Effector CD8-positive, alpha-beta T cell (primary cell): Measurements from ENCODE around the gene VAT1L.

ENCODE experiments used
- DNase-seq: peaks from one replicate; lab custom pipeline; 2025; lab: John Stamatoyannopoulos, UW

Gene VAT1L

DNA sequence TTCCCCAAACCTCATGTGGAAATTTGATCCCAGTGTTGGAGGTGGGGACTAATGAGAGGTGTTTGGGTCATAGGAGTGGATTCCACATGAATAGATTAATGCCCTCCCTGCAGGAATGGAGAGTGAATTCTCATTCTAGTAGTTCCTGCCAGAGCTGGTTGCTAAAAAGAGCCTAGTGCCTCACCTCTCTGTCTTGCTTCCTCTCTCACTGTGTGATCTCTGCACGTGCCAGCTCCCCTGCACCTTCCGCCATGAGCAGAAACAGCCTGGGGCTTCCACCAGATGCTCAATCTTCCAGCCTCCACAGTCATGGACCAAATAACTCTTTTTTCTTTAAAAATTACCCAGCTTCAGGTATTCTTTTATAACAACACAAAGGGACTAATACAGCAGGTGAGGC, 161.1 kb downstream of the VAT1L start:
- no peak for DNase-seq

DNA sequence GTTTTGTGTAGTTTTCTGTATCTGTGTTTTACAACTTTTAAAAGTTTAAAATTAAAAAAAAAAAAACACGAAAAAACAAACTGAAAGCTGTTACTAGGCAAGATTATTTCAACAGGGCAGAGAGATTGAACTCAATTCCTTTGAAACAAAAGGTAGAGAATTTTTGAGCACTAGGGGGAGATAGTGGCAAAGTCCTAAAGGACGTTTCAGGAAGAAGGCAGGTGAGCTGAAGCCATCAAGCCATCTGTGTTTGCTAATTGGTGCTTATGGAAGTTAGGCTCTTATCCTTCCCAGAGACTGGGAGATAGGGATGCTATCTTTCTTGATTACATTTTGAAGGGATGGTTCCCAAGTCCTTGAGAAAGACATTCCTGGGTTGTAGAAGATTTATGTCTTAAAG, 163.4 kb downstream of the VAT1L start:
- DNase-seq = no peak

DNA sequence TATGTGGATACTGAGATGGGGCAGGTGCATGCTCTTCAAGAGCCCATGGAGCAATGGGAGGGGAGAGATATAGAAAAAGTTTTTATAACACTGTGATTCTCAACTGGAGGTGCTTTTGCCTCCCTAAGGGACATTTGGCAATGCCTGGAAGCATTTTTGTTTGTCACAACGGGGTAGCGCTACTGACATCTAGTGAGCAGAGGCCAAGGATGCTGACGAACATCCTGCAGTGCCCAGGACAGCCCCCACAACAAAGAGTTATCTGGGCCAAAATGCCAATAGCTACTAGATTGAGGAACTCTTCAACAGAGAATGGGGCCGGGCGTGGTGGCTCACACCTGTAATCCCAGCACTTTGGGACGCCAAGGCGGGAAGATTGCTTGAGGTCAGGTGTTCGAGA, 166.8 kb downstream of the VAT1L start:
- no peak for DNase-seq

DNA sequence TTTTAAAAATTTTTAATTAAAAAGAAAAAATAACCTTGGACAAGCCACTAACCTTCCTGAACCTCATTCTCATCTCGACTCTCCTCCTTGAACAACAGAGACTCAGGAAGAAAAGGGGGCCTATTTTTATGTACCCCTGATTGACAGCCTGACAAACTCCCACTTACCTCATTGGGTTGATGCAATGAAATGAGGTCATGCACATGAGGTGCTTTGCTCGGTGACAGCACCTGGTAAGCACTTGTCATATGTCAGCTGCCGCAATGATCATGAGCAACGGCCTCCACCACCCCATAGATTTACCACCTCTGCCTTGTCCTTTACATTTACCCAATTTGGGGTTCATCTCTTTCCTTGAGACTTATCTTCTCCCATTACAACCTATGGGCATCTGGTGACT, 167.9 kb downstream of the VAT1L start:
- DNase-seq = no peak

DNA sequence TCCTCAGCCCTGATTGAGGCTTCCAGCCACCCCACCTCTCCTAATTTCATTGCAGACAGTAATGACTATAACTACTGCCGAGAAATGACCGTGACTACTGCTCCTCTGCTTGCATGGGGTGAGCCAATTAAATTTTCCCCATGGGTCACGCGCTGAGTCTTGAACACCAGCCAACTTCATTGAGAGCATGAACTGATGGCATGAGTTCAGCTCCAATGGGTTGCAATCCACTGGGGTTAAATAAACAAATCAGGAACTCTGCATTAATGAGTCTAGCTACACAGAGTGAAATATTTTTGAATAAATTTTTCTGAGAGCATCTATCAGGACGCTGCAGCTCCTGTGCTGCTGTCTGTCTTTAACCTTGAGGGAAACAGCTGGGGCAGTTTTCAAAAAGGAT, 172.4 kb downstream of the VAT1L start:
- DNase-seq = no peak

DNA sequence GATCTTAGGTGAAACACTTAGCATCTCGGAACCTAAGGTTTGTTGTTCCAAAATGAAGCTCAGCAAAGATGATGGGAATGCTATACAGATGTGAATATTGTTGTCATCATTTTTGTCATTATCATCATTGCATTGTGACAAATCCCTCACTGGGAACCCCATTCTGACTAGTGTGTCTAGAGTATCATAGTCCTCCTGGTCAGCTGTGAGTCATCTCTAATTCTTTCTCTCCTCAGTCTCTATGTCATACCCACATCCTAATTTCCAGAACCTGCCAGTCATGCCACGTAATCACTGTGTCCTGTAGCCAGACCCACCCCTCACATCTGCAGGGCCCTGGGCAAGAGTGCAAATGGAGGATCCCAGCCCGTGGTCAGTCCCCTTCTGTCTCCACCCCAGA, 173.4 kb downstream of the VAT1L start:
- DNase-seq = no peak

DNA sequence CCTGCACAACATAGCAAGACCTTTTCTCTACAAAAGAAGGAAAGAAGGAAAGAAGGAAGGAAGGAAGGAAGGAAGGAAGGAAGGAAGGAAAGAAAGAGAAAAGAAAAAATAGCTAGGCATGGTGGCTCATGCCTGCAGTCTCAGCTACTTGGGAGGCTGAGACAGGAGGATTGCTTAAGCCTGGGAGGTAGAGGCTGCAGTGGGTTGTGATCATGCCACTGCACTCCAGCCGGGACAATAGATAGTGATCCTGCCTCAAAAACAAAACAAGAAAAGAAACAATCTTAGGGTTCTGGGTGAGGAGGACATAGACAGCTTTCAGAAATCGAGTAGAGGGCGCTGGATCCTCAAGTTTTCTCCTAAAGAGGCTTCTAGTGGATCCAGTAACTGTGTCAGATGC, 174.3 kb downstream of the VAT1L start:
- no peak for DNase-seq

DNA sequence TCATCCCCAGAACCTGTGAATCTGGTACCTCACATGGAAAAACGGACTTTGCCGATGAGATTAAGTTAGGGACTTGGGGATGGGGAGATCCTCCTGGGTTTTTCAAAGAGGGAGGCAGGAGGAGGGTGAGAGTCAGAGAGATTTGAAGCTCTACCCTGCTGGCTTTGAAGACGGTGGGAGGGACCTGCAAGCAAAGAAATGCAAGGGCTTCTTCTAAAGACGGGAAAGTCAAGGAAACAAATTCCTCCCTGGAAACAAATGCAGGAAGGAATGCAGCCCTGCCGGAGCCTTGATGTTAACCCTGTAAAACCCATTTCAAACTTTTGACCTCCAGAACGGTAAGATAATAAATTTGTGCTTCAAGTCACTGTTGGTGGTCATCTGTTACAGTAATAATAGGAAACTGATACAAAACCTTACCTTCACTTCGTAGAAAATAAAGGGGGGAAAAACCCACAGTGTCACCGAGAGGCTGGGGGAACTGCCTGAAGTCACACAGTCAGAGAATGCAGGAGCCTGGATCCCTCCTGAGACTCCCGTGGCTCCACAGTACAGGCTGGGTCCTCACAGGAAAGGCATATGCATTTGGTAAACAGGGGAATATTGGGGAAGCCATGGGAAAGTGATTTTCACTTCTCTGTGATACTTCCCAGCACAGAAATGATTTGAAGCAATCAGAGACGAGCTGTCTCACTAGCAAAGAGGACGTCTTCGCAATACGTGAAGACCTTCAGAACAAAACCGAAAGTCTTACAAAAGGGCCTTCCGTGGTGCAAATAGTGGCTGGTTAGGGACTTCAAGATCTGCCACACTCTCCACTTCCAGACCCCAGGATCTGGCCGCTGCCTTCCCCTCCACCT, 175.1 kb downstream of the VAT1L start:
- DNase-seq = no peak

DNA sequence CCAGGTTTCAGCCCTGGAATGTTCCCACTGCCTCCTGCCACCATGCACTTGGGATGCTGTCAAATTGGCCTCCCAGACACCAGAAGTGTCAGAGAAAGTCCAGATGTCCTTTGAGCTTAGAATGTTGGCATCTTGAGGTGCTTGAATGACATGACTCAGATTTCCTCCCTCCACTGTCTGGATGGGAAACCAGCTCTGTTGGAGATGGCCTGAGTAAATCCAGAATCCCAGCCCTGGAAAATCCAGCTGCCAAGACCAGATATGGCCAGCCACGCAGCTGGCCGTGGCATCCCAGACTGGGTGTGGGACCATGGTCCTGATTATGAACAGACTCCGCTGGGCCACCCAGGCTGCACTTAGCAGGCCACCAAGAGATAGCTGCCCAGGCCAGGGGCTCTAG, 177.0 kb downstream of the VAT1L start:
- DNase-seq = no peak

DNA sequence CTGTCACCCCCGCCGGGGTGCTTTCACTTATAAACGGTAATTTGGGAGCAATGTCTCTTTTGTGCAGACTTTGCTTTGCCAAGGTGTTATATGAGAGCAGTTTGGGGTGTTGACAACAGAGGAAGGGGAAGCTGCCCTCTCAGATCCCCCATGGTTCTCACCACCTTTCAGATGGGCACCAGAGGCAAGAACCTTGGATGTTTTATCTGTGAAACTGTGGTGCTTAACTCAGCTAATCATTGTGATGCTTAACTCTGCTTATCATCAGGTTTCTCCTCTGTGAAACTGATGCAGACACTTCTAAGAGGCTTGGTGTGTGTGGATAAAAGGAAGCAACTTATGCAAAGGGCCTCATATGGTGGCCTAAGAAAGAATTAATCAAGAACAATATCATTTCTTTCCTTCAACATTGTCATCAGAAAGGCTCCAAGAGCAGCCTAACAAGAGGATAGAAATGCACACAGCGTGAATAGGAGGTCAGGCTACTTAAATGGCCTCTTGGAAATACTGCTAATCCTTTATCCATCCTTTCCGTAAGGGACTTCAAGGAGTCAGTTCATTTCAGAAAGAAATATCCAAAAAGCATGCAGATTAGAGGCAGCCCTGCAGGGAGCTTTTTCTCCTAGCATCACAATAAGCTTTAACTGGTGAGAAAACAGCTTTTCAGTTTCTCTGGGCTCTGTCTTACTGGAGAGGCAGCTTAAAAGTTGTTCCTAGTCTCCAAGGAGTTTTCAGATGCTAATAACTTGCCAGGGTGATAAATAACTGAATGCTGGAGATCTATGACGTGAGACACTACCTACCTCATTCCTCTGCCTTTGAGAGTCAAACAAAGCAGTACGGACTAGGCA, 178.9 kb downstream of the VAT1L start:
- no peak for DNase-seq

DNA sequence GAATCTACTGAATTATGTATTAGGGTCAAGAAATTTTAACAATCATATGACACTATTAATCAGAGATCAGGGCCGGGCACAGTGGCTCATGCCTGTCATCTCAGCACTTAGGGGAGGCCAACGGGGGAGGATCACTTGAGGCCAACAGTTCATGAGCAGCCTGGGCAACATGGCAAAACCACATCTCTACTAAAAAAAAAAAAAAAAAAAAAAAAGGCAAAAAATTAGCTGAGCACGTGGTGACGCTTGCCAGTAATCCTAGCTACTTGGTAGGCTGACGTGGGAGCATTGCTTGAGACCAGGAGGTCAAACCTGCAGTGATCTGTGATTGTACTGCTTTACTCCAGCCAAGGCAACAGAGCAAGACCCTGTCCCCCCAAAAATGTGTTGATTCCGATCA, 181.5 kb downstream of the VAT1L start:
- no peak for DNase-seq

DNA sequence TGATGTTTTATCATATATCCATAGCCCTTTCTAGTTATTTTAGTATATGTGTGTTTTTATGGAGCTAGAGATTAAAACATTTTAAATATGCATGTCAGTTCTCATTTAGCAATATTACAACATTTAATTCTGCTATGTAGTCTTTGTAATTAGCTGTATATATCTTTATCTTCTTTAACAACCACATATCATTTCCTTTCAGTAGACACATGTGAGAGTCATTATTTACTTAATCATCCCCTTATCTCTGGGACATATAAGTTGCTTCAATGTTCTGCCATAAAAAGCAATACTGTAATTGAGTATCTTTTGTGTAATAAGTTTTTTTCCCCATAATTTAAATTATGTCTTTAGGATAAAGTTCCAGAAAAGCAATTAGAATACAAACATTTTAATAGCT, 182.0 kb downstream of the VAT1L start:
- no peak for DNase-seq

DNA sequence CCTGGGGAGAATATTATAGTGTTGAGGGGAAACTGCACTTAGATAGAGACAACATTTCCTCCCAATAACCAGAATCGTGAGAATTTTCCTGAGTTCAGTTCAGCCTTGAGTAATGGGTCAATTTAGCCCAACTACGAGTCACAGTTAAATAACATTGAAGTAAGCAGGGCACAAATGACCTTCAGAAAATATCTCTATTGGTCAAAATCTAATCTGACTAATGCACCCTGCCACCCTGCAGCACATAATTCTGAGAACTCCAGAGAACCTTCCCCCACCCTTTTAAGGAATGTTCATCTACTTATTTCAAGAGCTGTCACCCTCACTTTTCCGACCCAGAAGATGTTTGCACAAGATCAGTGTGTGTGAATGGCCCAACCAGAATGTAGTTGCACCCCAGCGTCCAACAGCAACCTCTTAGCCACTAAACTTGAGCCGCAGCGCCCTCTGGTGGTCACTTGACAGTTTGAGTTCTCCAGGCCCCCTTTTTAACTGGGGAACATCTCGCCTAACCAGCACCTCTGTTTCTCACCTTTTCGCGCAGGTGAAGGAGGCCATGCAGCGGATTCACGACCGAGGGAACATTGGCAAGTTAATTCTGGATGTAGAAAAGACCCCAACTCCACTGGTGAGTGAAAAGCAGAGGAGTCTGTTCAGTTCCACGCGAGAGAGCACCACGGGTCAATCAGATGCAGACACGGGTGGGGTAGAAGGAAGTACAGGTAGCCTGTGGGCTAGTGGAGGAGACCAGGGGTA, 183.1 kb downstream of the VAT1L start:
- peak; percentile 63 for DNase-seq

DNA sequence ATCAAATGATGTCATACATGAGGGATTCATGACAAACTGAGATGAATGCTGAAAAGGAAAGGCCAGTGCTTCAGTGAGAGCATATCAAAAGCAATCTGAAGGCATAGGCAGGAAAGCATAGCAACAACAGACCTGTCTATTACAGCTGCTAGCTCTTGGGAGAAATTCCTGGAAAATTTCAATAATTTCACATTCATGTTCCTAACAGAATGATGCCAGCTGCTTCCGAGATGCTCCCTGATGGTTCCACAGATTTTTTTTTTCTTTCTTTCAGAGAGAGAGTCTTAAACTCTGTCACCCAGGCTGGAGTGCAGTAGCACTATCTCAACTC, 183.7 kb downstream of the VAT1L start:
- DNase-seq = no peak

DNA sequence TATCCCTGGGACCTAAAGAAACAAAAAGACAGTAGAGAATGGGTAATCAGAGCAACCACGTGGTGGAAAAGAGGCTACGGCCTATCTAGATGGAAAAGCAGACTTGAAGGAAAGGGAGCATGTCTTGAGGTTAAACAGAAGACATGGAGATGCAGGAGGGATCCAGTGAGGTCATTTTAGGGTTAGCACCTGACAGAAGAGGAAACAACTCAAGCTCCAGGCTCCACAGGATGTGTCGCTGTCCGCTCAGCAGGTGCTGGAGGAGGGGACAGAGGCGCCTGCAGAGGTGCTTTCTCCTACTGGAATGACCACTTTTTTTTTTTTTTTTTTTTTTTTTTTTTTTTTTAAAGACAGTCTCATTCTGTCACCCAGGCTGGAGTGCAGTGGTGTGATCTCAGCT, 186.5 kb downstream of the VAT1L start:
- DNase-seq = no peak

DNA sequence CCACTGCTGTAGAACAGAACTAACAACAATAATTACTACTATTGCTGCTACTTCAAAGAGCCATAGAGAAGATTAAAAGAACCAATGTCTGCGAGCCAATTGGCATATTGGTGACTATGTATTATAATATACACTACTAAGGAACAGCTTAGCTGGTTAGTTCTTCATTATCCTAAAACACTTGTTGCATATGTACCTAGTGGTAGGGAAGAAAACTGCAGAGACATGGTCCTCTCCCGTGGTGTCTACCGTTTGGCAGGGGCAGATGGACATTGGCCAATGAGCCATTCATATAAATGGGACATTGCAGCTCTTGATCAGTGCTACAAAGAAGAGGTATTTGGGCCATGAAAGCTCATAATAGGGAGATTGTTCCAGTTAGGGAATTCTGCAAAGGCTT, 187.6 kb downstream of the VAT1L start:
- no peak for DNase-seq

DNA sequence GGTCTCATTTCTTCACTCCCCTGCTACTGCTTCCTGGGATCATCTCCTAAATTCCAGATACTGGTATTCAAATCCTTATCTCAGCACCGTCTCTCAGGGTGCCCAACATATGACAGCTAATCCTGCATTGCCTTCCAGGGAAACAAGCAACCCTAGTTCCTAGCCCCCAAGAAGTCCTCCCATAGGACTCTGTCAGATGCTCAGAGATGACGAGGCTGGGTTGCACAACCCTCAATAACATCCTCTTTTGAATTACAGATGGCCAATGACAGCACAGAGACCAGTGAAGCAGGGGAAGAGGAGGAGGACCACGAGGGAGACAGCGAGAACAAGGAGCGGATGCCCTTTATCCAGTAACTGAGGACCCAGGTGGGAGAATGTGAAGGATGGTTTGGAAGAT, 189.0 kb downstream of the VAT1L start:
- no peak for DNase-seq

DNA sequence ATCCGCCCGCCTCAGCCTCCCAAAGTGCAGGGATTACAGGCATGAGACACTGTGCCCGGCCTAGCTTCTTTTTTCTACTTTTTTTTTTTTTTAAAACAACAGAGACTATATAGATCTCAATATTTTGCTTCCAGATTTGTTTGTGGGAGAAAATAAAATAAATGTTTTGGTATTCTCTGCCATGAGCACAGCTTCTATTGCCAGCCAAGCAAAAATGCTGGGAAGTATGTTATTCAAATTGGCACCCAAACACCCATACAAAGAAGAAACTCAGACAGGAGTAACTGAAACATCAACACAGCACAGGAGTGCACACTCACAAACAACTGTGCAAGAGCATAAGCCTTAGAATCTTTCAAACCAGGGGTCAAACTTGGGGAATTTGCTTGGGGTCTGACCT, 196.7 kb downstream of the VAT1L start:
- DNase-seq = no peak

DNA sequence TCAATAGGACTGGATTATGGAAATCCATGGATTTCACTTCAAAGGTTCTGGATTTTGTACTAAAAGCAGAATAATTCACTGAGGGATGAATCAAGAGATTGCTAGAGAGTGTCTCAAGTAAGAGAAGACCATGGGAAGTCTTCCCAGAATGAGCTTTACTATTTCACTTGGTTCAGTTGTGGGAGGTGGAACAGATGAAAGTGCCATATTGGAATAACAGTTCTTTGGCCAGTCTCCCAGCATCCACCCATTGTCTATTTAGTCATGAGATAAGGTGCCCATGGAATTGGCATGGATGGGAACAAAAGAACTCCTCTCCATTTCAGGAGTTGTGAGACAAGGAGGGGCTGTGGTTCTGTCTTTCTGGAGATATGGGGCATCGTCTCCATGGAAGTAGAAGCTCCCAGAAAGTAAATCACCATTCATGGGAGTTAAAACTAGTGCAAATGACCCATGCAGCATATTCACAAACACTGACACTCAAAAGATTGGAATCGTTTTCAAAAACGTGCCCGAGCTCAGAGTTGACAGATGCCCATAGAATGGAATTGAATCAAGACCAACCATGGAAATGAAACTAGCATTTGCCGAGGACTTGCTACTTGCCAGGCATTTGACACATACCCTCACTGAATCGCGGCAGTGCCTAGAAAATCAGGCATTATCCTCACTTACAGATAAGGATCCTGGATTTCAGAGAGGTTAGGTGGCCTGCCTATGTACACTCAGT, 197.8 kb downstream of the VAT1L start:
- DNase-seq = no peak

DNA sequence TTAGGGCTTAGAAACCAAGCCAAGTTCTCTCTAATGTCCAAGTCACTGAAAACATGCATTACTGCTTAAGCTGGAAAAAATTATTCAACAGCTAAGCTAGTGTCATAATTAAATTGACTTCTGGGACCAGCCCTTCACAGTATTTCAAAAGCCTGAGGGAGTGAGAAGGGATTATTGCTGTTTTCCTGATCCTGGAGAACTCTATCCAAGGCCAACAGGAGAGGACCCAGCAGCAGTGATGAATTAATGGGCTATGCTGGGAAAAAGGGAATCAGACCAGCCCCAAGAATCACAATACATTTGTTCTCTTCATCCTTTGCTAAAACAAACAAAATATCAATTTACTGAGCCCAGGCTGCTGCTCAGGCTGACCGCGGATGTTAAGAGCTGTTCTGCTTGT, 199.4 kb downstream of the VAT1L start:
- no peak for DNase-seq

DNA sequence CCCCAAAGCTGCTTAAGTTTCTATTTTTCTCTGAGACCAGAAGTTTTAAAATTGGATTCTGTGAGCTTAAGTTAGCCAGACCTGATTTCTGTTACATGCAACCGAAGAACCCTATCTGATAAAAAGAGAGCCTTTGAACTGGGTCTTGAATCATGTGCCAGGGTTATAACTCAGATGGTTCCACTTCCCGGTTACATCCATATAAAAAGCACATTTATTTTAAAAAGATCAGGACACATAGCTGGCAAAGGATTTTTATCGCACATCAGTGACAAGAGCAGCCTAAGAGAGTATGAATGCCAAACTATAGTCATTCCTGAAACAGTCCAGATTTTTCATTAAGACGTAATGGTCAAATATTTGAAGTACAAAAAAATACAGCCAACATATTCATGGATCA, 201.5 kb downstream of the VAT1L start:
- DNase-seq = no peak

DNA sequence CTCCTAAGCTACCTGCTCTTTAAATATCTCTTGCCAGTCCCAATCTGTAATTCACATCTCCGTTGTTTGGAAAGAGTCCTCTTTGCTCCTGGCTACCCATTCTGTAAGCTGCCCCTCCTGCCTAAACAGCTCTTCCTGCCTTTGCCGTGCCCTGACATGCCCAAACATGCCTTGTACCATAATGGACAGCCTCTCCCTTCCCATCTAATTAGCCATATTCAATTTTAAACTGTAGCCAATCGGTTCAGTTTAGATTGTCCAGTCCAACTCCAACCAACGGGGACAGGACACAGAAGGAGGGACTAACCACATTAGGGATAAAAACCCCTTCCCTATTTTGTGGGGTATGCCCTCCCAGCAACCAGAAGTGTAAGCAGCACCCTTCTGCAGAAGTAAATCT, 203.3 kb downstream of the VAT1L start:
- DNase-seq = no peak
